ENCODE data around the gene DHX38.
A peak's percentile ranks its signal among the peaks of the same experiment; 100 is the strongest.

Gene DHX38

DNA sequence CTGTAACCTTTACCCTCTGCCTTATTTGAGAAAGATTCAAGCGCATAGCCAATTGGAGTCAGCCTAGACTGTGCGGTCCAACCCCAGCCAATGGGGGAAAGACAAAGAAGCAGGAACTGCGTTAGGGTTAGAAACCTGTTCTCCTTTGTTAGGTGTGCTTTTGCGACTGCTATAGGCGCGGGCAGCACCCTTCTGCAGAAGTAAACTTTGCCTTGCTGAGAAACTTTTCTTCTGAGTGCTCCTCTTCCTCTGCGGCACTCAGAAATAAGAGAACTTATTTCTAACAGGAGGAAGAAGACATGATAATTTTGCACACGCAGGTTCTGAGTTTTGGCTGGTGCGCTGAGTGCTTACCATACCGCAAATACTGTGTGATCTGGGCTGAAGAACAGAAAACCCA, 9.2 kb upstream of the DHX38 start:
- DNase-seq, result no peak

DNA sequence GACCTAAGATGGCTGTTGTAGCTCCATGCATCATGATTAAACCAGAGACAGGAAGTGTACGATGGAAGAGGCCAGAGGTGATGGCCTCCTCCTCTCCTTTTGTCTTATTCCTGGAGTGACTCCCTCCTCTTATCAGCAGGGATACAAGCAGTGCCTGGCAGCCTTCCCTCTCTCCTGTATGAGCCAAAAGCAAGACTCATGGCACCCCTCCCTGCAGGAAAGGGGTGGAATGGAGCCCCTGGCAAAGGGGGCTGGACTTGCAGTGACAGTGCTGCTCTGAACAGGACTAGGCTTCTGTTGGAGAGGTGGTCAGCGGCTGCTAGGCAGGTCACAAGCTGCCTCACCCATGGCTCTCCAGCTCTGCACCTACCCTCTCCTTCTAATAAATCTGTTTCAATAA, 8.6 kb upstream of the DHX38 start:
- DNase-seq, result no peak

- no peak for DNase-seq
These were observed 2.4 kb upstream of the DHX38 start for GRCh38 chr16:72091217-72091616.

DNA sequence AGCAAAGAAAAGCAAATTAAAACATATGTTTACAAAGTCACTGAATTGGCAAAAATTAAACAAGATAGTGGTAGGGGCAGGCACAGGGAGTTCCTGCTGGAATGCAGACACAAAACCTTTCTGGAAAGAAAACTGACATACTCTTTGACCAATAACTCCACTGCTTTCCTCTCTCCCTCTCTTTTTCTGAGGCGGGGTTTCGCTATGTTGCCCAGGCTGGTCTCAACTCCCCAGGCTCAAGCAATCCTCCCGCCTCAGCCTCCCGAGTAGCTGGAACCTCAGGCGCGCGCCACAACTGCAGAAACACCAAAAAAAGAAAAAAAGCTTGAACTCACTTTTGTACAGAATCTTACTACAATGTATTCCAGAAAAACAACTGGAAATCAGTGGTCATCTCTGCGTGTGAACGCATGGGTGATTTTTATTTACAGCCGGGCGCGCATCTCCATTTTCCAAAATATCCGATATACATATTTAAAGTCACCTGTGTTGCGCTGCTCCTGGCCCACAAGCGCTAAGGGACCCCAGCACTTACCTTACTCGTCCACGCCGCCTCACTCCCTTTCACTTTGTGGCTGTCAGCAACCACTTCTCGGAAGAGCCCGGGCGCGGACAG, 707 bp upstream of the DHX38 start:
- DNase-seq, result peak in 1 of 2 experiments; percentile 1

- DNase-seq, result no peak
These were observed 591 bp downstream of the DHX38 start for GRCh38 chr16:72094266-72094610.

- DNase-seq, result no peak
These were observed 5.3 kb downstream of the DHX38 start for GRCh38 chr16:72098936-72099335.

DNA sequence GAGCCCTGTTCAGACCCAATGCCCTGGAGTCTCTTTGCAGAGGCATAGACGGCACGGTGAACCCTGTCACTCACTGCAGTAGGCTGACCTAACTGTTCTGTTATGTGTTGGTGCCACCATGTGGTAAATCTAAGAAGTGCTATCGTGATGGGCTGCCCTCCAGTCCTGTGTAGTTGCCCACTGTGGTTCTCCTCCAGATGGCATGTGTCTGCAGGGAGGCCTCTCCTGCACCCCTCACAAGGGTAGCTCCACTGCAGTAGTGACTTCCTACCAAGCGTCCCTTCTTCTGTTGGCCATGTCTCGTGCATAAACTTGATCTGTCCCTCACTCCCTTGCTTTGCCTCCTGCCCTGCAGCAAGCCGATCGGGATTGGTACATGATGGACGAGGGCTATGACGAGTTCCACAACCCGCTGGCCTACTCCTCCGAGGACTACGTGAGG, 5.8 kb downstream of the DHX38 start:
- peak; percentile 23 to 53 for DNase-seq

GRCh38 chr16:72101195-72101594, 7.5 kb downstream of the DHX38 start:
- DNase-seq, result no peak

DNA sequence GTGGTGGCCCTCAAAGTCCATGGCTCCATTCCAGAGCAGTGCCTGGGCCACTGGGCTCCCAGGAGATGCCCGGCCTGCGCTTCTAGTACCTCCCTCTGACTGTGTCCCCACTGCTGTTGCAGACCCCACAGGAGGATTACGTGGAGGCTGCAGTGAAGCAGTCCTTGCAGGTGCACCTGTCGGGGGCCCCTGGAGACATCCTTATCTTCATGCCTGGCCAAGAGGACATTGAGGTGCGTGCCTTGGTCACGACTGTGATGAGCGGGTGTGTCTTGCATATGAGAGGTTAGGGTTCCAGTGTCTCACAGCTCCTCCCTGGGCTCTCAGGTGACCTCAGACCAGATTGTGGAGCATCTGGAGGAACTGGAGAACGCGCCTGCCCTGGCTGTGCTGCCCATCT, 11.3 kb downstream of the DHX38 start:
- DNase-seq, result no peak

DNA sequence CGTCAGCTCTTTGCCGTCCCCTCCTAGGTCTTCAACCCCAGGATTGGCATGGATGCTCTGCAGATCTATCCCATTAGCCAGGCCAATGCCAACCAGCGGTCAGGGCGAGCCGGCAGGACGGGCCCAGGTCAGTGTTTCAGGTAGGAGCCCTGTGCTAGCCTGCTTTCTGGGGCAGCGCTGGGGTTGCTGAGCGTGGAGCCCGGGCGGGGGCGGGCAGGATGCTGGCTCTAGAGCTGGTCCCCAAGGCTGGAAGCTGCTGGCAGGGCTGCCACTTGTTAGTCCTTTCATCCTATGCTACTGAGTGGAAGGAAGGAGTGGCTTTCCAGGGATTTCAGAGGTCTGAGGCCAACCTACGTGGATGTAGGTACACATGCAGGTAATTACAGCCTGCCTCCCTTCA, 12.3 kb downstream of the DHX38 start:
- DNase-seq, result no peak

GRCh38 chr16:72107371-72107770, 13.7 kb downstream of the DHX38 start:
- DNase-seq, result no peak

DNA sequence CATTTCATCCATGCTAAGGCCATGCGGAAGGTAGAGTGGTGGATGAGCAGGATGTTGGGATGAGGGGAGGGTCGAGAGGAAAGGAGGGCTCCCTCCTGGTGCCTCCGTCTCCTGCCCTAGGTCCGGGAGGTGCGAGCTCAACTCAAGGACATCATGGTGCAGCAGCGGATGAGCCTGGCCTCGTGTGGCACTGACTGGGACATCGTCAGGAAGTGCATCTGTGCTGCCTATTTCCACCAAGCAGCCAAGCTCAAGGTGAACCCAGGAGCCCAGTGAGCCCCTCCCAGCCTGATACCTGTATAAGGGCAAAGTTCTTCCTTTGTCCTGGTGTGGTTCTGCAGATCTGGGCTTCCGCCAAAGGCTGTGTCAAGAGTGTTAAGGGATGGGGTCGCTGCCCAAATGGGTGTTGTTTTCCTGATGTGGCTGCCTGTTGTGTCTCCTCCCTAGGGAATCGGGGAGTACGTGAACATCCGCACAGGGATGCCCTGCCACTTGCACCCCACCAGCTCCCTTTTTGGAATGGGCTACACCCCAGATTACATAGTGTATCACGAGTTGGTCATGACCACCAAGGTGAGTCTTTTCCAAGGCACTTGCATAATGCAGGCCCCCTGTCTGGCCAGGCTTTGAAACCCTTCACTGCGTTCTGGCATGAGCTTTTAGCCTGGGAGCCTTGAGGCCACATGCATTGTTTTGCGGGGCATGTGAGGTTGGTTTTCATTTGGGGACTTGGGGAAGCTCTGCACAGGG, 14.9 kb downstream of the DHX38 start:
- DNase-seq, result no peak

DNA sequence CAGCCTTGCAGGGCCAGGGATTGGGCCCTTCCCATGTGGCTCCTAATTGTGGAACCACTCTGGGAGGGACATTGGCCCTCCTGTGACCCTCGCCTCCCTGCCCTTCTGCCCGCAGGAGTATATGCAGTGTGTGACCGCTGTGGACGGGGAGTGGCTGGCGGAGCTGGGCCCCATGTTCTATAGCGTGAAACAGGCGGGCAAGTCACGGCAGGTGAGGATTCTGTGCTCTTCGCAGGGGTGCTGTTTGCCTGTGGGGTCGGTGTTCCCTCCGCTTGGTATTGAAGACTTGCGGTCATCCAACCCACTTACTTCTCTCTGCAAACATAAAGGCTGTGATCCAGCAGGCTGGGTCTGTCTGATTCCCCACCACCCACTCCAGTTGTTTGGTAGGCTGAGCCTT, 15.7 kb downstream of the DHX38 start:
- no peak for DNase-seq

- no peak for DNase-seq
These were observed 16.4 kb downstream of the DHX38 start for GRCh38 chr16:72109966-72110530.

- DNase-seq, result no peak
These were observed 17.3 kb downstream of the DHX38 start for GRCh38 chr16:72110662-72111615.

GRCh38 chr16:72111657-72112451, 18.2 kb downstream of the DHX38 start:
- DNase-seq, result no peak

DNA sequence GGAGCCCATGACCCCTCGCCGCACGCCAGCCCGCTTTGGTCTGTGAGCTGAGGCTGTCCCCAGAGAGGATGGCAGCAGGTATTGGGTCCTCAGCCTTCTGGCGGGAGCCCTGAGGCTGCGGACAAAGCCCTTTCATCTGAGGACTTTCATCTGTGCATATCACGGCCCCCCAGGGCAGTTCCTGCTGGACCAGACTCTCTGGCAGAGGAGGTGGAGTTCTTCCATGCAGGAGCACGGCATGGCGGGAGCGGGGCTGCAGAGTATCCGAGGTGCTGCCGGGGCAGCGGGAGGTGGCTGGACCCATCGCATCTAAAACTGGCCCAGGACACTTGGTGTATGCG, 18.8 kb downstream of the DHX38 start:
- DNase-seq, result no peak

GRCh38 chr16:72112906-72113615, 19.4 kb downstream of the DHX38 start:
- no peak for DNase-seq

GRCh38 chr16:72113616-72113945, 19.9 kb downstream of the DHX38 start:
- no peak for DNase-seq

- DNase-seq, result no peak
These were observed 26.4 kb downstream of the DHX38 start for GRCh38 chr16:72120026-72120425.

- no peak for DNase-seq
These were observed 28.7 kb downstream of the DHX38 start for GRCh38 chr16:72122308-72122707.

- no peak for DNase-seq
These were observed 29.3 kb downstream of the DHX38 start for GRCh38 chr16:72122916-72123315.
